ENCODE results near the gene GIMD1.
"Not testable (repeated sequence)": the region's sequence is repeated elsewhere in the genome, so short reads cannot be mapped to it uniquely, and the experiment has no call there.

Gene GIMD1

DNA sequence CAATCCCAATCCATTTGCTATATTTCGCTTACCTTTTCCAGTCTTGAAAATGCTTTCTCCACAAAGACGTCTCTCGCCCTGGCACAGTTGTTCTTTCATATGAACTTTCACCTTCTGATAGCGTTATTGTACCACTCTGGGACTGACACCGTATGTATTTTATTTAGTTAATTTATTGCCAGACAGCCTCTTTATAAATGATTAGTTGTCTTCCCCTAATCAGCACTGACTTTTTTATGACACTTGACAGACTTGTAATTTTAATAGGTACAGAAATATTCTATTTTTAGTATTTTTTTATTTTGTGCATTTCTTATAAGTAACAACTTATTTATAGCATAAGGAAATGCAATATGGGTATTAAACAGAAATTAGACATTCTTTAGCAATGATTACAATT is at the start of gene GIMD1:
Gene GIMD1, minus strand, starts transcription at position 101 of the 400 bp plus-strand sequence. CDS start 1,343 bp downstream, outside the sequence.
- Histone ChIP-seq H3K9me3 (ENCODE audit: control insufficient read depth, insufficient read depth, low read length) (no peaks in the 10 kb centered on the region), H3K36me3 (ENCODE audit: insufficient read depth, low read length) (no peaks in the 10 kb centered on the region), H3K9ac (ENCODE audit: low read depth, low read length) (no peak within 1 kb of the TSS), H3K4me1 (ENCODE audit: insufficient read depth, low read length) (no peaks in the 10 kb centered on the region)

DNA sequence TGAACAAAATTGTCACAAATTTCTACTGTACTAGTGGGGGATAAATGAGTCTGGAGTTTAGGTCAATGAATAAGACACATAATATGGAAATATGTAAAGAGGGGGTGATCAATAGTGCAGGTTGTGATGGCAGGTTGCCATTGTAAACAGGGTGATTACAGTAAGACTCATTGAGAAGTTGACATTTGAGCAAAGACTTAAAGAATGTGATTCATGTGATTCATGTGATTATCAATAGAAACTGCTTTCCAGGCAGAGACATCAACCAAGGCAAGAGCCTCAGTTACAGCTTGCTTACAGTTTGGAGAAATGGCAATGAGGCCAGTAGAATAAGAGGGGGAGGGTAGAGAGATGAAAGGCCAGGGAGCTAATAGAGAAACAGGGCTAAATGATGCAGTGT is 45.8 kb upstream of the GIMD1 start:
- Histone ChIP-seq H3K9ac (ENCODE audit: low read depth, low read length) (no peak overlapping the region), H3K9me3 (ENCODE audit: control insufficient read depth, insufficient read depth, low read length) (no peaks in the 10 kb centered on the region; the same call in 1 of the 2 replicates), H3K4me1 (ENCODE audit: insufficient read depth, low read length) (0 out of 2 replicates have a peak, but pooled peaks cover 3% of the 10 kb centered on the region), H3K36me3 (ENCODE audit: insufficient read depth, low read length) (no peaks in the 10 kb centered on the region)

DNA sequence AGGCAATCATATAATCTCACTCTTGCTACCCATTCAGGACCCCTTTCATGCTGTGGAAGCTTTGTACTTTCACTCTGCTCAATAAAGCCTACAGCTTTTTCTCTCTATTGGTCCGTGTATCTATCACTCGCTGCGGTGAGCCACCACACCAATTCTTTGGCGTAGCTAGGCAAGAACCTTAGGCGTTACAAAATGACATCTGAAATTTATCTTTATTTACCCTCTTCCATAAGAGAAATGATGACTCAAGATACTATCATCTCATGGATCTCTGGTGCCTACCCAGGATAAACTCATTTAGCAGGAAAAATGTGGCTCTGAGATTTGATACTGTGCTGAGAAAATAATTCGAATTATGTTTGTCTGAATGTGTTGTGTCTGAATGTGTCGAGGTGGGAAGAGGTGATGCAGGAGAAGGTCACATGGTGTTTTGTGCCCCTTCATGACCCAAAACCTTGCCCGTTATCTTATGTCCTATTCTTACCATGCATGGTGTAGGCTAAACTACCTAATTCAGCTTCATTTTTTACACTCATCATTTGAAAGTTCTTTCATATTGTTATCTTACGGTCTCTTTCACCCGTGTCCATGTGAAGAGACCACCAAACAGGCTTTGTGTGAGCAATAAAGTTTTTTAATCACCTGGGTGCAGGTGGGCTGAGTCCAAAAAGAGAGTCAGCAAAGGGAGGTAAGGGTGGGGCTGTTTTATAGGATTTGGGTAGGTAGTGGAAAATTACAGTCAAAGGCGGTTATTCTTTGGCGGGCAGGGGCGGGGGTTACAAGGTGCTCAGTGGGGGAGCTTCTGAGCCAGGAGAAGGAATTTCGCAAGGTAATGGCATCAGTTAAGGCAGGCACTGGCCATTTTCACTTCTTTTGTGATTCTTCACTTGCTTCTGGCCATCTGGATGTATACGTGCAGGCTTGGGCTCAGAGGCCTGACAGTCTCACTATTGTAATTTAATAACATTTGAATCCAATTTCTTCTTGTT is 41.6 kb upstream of the GIMD1 start:
- no peaks in the 10 kb centered on the region for H3K36me3 ChIP-seq (ENCODE audit: insufficient read depth, low read length)
- 0 out of 2 replicates have a peak, but pooled peaks cover 3% of the 10 kb centered on the region for H3K4me1 ChIP-seq (ENCODE audit: insufficient read depth, low read length)
- no peaks in the 10 kb centered on the region; the same call in 1 of the 2 replicates for H3K9me3 ChIP-seq (ENCODE audit: control insufficient read depth, insufficient read depth, low read length)
- no peak overlapping the region for H3K9ac ChIP-seq (ENCODE audit: low read depth, low read length)

DNA sequence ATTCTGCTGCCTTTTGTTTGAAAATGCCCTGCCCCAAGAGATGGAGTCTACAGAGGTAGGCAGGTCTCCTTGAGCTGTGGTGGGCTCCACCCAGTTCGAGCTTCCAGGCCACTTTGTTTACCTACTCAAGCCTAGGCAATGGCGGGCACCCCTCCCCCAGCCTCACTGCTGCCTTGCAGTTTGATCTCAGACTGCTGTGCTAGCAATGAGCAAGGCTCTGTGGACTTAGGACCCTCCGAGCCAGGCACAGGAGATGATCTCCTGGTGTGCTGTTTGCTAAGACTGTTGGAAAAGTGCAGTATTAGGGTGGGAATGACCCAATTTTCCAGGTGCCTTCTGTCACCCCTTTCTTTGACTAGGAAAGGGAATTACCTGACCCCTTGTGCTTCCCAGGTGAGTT is 39.4 kb upstream of the GIMD1 start:
- H3K9me3 ChIP-seq (ENCODE audit: control insufficient read depth, insufficient read depth, low read length); H3K4me1 ChIP-seq (ENCODE audit: insufficient read depth, low read length); H3K9ac ChIP-seq (ENCODE audit: low read depth, low read length); H3K36me3 ChIP-seq (ENCODE audit: insufficient read depth, low read length): not testable (repeated sequence)

DNA sequence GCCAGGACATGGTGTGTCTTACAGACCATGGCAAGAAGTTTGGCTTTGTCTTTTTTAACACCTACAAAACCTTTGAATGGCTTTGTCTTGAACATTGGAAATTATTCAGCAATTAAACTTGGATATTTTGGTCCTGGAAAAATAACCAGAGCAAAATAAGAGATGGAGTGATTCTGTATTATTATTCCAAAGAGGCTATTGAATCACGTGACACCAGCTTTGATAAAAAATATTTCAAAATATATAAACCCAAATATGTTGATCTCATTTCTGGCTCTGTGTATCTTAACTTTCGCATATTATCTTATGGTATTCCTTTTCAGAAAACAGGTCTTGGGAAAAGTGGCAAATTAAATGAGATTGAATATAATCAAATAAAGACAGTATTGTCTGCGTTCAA is 32.6 kb upstream of the GIMD1 start:
- no peak overlapping the region for H3K9ac ChIP-seq (ENCODE audit: low read depth, low read length)
- H3K9me3 ChIP-seq (ENCODE audit: control insufficient read depth, insufficient read depth, low read length): peaks cover 4% of the 10 kb centered on the region; the same call in 1 of the 2 replicates
- no peaks in the 10 kb centered on the region for H3K36me3 ChIP-seq (ENCODE audit: insufficient read depth, low read length)
- no peaks in the 10 kb centered on the region for H3K4me1 ChIP-seq (ENCODE audit: insufficient read depth, low read length)

DNA sequence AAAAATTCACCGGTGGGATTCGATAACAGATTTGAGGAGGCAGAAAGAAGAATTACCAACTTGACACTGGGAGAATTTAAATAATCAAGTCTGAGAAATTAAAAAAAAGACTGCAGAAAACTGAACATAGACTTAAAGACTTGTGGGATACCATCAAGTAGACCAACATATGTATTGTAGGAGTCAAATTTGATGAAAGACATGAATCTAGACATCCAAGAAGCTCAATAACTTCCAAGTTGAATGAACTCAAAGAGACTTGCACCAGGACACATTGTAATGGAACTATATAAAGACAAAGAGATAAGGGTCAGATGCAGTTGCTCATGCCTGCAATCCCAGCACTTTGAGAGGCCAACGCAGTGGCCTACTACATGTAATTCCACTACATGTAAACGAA is 30.3 kb upstream of the GIMD1 start:
- H3K9ac ChIP-seq (ENCODE audit: low read depth, low read length); H3K9me3 ChIP-seq (ENCODE audit: control insufficient read depth, insufficient read depth, low read length); H3K4me1 ChIP-seq (ENCODE audit: insufficient read depth, low read length); H3K36me3 ChIP-seq (ENCODE audit: insufficient read depth, low read length): not testable (repeated sequence)

DNA sequence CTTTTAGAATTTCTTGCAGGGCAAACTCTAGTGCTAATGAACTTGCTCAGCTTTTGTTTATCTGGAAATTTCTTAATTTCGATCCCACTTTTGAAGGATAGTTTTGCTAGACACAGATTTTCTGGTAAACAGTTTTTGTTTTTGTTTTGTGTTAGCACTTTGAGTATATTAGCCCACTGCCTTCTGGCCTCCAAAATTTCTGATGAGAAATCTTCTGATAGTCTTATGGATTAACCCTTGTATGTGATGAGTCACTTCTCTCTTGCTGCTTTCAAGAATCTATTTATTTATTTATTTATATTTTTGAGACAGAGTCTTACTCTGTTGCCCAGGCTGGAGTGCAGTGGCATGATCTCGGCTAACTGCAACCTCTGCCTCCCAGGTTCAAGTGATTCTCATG is 27.0 kb upstream of the GIMD1 start:
- Histone ChIP-seq H3K4me1 (ENCODE audit: insufficient read depth, low read length) (no peaks in the 10 kb centered on the region), H3K9me3 (ENCODE audit: control insufficient read depth, insufficient read depth, low read length) (peaks cover 4% of the 10 kb centered on the region; the same call in 1 of the 2 replicates), H3K9ac (ENCODE audit: low read depth, low read length) (no peak overlapping the region), H3K36me3 (ENCODE audit: insufficient read depth, low read length) (no peaks in the 10 kb centered on the region)

DNA sequence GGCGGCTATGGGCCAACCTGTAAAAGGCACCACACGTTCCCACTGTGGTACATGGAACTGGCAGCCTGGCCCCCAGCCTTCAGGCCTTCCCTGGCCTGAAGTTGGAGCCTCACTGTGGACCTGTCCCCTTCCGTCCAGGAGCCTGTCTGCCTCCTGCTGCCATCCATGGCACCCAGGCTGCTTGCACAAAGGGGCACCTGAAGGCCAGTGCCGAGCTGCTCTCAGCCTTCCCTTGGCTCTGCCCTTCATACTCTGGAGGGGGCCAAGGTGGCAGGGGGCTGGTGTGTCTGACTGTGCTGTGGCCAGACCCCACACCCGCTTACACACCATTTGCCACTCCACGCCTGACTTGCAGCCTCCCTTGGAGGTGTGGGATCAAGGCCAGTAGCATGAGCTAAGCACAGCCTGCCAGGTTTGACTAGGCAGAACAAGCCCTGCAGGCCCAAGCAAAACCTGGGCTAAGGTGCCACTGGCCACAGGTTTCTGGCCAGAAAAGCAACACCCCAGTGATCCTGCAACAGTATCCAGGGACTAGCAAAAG is 17.3 kb upstream of the GIMD1 start:
- H3K9ac ChIP-seq (ENCODE audit: low read depth, low read length): no peak overlapping the region
- no peaks in the 10 kb centered on the region for H3K36me3 ChIP-seq (ENCODE audit: insufficient read depth, low read length)
- H3K4me1 ChIP-seq (ENCODE audit: insufficient read depth, low read length): no peaks in the 10 kb centered on the region
- H3K9me3 ChIP-seq (ENCODE audit: control insufficient read depth, insufficient read depth, low read length): 0 out of 2 replicates have a peak, but pooled peaks cover 5% of the 10 kb centered on the region

DNA sequence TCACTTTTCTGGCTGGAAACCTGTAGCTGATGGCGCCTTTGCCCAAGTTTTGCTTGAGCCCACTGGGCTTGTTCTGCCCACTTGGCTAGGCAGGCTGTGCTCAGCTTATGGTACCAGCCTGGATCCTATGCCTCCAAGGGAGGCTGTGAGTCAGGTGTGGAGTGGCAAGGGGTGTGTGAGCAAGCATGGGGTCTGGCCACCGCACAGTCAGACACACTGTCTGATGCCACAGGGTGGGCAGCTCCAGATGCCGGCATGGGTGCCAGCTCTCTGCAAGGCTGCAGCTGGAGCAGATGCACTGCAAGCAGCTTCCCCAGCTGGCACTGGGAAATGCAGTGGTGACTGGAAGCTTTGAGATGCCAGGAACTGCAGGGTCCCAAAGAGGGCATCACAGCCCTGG is 16.3 kb upstream of the GIMD1 start:
- no peaks in the 10 kb centered on the region for H3K4me1 ChIP-seq (ENCODE audit: insufficient read depth, low read length)

DNA sequence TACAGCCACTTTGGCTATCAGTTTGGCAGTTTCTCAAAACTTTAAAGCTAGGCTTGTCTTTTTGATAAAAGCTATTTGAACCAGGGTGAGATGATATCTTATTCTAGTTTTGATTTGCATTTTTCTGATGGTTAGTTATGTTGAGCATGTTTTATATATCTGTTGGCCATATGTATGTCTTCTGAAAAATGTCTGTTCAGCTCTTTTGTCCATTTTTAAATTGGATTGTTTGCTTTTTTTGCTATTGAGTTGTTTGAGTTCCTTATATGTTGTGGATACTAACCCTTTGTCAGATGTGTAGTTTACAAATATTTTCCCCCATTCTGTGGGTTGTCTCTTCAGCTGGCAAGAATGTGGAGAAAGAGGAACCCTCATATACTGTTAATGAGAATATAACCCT is 11.6 kb upstream of the GIMD1 start:
- Histone ChIP-seq H3K9me3 (ENCODE audit: control insufficient read depth, insufficient read depth, low read length) (no peaks in the 10 kb centered on the region), H3K4me1 (ENCODE audit: insufficient read depth, low read length) (no peaks in the 10 kb centered on the region), H3K9ac (ENCODE audit: low read depth, low read length) (no peak overlapping the region), H3K36me3 (ENCODE audit: insufficient read depth, low read length) (no peaks in the 10 kb centered on the region)

More for the DNA sequence above, 16.3 kb upstream of the GIMD1 start:
- Histone ChIP-seq H3K36me3 (ENCODE audit: insufficient read depth, low read length) (no peaks in the 10 kb centered on the region), H3K9me3 (ENCODE audit: control insufficient read depth, insufficient read depth, low read length) (0 out of 2 replicates have a peak, but pooled peaks cover 5% of the 10 kb centered on the region), H3K9ac (ENCODE audit: low read depth, low read length) (no peak overlapping the region)

DNA sequence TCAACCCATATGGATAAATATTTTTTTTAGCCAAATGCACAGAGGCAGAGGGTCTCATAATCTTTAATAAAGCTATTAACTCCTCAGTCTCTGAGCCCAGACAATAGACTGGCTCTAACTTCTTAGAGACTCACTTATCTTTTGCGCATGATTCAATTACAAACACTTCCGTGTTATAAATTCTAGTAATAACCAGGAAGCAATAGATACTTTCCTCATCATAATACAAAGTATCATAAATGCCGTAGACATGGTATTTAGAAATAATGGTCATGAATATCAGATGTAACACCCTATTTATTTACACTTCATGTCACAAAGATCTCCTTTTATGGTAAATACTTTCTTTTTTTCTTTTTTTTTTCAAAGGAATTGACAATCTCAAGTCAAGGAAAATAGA is 4.4 kb upstream of the GIMD1 start:
- no peaks in the 10 kb centered on the region for H3K9me3 ChIP-seq (ENCODE audit: control insufficient read depth, insufficient read depth, low read length)
- H3K9ac ChIP-seq (ENCODE audit: low read depth, low read length): no peak overlapping the region

DNA sequence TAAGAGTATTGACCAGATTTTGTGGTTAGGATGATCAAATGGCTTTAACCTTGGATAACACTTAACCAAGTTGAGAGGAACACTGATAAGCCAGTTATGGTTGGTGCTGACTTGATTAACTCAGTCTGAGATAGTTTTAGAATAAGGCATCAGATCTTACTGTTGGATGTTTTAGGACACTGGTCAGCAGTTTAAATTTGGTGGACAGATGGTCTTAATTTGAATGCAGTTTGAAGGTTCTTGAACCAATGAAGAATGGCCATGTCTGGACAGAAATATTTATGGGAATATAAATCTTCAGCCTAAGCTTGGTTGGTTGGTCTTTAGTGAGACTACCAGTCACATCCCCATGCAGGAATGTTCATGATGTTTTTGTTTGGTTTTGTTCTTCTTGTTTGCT is 2.6 kb upstream of the GIMD1 start:
- no peaks in the 10 kb centered on the region for H3K36me3 ChIP-seq (ENCODE audit: insufficient read depth, low read length)
- H3K4me1 ChIP-seq (ENCODE audit: insufficient read depth, low read length): no peaks in the 10 kb centered on the region
- no peak overlapping the region for H3K9ac ChIP-seq (ENCODE audit: low read depth, low read length)
- no peaks in the 10 kb centered on the region for H3K9me3 ChIP-seq (ENCODE audit: control insufficient read depth, insufficient read depth, low read length)

More for the DNA sequence above, 4.4 kb upstream of the GIMD1 start:
- Histone ChIP-seq H3K4me1 (ENCODE audit: insufficient read depth, low read length) (no peaks in the 10 kb centered on the region), H3K36me3 (ENCODE audit: insufficient read depth, low read length) (no peaks in the 10 kb centered on the region)

DNA sequence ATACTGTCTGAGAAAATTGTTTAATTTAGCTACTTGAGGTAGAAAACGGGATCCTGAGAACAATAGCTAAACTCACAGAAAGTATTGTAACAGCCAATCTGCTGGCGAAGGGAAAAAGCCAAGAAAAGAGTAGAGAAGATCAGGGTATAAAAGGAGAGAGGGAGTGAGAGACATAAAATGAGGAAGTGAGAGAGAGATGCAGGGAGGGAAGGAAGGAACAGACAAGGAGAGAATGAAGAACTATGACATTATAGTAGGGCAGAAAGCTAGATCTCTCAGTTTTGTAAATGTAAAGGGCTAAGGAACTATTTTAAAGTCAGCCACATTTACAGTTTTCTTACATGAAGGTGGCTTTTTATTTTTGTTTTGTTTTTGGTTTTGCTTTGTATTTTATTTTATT is 1.6 kb upstream of the GIMD1 start:
- Histone ChIP-seq H3K9me3 (ENCODE audit: control insufficient read depth, insufficient read depth, low read length) (no peaks in the 10 kb centered on the region), H3K9ac (ENCODE audit: low read depth, low read length) (no peak overlapping the region), H3K4me1 (ENCODE audit: insufficient read depth, low read length) (no peaks in the 10 kb centered on the region), H3K36me3 (ENCODE audit: insufficient read depth, low read length) (no peaks in the 10 kb centered on the region)

DNA sequence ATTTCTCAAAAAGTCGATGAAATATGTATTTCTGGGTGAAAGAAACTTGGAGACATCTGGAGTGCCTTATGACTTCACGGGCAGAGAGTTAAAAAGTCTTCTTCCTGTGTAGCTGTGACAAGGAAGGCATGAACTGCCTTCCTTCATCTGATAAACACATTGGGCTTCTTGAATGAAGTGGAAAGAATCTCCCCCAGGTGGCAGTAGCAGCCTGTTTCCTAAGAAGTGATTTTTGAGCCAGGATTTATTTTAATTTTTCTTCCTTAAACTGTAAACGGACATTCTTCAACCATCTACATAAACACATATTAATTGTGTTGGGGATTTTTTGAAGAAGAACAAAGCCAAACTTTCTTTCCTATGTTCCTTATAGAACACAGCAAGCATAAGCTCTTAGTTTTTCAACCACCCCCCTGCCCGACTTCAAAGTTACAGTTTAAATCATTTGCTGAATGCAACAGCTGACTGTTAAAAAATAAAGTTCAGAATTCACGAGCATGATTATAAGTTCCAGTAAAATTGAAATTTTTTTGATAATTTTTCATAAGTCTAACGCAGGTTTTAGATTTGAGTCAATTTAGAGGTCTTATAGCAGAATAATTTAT is 980 bp upstream of the GIMD1 start:
- Histone ChIP-seq H3K4me1 (ENCODE audit: insufficient read depth, low read length) (no peaks in the 10 kb centered on the region), H3K36me3 (ENCODE audit: insufficient read depth, low read length) (no peaks in the 10 kb centered on the region), H3K9me3 (ENCODE audit: control insufficient read depth, insufficient read depth, low read length) (no peaks in the 10 kb centered on the region), H3K9ac (ENCODE audit: low read depth, low read length) (no peak overlapping the region)
